B cell (primary cell): ENCODE data around the gene NBPF20.
"Not testable (repeated sequence)": the region's sequence is repeated elsewhere in the genome, so short reads cannot be mapped to it uniquely, and the experiment has no call there.

ENCODE experiments used
- EZH2 ChIP-seq: IDR thresholded peaks from 2 replicates; pipeline ENCODE4 v1.6.1; 2012; ENCODE audit warnings: borderline replicate concordance, low read depth, mild to moderate bottlenecking, moderate library complexity, low read length; ENCODE audit not compliant: insufficient read depth, poor library complexity, severe bottlenecking
- TF ChIP-seq, protein P1 (sequence below): fragments of 200-600 bp; IDR thresholded peaks from one replicate; pipeline ENCODE4 v1.8.0; 2022; ENCODE audit warnings: antibody characterized with exemption, mild to moderate bottlenecking

DNA sequence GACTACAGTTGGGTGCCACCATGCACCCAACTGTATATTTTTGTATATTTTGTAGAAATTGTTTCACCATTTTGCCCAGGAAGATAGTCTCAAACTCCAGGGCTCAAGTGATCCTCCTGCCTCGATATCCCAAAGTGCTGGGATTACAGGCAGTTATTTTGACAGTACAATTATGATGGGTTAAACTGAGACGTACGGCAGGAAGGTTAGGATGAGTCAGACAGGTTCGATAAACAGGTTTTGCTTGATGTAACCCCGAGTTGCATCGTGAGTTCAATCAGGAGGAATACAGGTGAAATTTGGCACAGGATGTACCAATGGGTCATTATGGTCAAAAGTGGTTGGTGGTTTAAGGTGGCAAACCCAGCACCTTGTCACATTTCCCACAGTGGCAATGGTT lies 46.0 kb upstream of the NBPF20 start:
- not testable (repeated sequence) for TF ChIP-seq EZH2
- TF ChIP-seq, protein P1, sequence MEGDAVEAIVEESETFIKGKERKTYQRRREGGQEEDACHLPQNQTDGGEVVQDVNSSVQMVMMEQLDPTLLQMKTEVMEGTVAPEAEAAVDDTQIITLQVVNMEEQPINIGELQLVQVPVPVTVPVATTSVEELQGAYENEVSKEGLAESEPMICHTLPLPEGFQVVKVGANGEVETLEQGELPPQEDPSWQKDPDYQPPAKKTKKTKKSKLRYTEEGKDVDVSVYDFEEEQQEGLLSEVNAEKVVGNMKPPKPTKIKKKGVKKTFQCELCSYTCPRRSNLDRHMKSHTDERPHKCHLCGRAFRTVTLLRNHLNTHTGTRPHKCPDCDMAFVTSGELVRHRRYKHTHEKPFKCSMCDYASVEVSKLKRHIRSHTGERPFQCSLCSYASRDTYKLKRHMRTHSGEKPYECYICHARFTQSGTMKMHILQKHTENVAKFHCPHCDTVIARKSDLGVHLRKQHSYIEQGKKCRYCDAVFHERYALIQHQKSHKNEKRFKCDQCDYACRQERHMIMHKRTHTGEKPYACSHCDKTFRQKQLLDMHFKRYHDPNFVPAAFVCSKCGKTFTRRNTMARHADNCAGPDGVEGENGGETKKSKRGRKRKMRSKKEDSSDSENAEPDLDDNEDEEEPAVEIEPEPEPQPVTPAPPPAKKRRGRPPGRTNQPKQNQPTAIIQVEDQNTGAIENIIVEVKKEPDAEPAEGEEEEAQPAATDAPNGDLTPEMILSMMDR: not testable (repeated sequence)
